GM19351 (cell line): ENCODE measurements around the gene HECTD2.
"Not testable (repeated sequence)": the region's sequence is repeated elsewhere in the genome, so short reads cannot be mapped to it uniquely, and the experiment has no call there.

Source experiments
- ATAC-seq: cut with Tn5 transposase; IDR thresholded peaks from one replicate; pipeline ENCODE4 v1.9.1; 2021; ENCODE audit warnings: mild to moderate bottlenecking, moderate library complexity; ENCODE audit not compliant: unreplicated experiment

The HECTD2 gene

DNA sequence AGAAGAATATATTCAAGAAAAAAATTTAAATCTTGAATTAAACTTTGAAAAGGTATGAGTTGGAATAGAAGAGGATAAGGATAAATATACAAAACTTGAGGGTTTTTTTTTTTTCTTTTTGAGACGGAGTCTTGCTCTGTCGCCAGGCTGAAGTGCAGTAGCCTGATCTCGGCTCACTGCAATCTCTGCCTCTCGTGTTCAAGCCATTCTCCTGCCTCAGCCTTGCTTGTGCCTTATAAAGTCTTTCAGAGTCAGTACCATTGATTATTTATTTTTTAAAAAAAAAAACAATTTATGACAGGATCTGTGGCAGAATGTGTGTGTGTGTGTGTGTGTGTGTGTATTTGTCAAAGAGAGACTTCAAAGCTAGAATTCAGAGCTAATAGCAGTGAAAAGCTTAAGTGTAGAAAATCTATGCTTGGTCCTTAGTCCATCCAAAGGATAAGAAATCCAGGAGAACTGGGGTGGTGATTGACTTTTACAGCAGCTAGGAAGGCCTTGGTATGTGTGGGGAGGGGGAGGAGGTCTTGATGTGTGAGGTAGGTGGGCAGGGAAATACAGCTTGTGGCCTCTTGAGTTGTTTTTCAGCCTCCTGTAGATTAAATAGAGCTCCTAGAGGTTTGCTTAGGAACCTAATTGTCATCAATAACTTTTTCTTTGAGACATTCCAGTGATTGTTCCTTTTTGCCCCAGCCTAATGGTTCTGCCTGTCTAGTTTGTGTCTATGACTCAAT is 2.4 kb downstream of the HECTD2 start:
- no peak for ATAC-seq

DNA sequence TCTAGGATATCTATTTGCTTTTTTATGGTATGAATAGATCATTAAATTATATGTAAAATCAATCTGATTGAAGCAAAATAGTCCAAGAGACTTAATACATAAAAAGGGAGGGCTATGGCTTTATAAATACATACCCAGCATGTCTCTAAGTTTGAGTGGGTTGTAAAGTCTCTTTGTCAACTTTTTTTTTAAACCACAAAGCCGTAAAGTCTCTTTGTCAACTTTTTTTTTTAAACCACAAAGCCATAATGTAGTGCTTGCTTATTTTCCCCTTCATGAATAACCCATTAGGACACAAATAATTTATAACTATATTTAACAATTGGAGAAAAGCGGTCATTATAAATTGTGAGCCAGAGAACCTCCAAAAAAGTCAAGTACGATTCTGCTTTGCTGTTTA is 5.7 kb downstream of the HECTD2 start:
- ATAC-seq = no peak

DNA sequence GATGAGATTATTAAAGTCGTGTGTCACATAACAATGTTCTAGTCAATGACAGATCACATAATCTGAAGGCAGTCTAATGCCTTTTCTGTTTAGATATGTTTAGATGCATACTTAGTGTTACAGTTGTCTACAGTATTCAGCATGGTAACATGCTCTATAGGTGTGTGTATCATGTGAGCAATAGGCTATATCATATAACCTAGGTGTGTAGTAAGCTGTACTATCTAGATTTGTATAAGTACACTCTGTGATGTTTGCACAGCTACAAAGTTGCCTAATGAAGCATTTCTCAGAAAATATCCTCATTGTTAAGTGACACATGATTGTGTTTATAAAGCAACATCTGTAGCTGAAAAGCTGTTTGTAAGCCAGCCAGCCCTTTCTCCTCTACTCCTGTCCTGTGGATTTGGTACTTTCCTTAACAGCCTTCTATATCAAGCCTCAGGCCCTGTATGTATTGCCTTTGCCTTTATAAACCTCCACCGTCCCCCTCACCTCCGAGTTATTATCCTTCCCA is 6.3 kb downstream of the HECTD2 start:
- no peak for ATAC-seq

DNA sequence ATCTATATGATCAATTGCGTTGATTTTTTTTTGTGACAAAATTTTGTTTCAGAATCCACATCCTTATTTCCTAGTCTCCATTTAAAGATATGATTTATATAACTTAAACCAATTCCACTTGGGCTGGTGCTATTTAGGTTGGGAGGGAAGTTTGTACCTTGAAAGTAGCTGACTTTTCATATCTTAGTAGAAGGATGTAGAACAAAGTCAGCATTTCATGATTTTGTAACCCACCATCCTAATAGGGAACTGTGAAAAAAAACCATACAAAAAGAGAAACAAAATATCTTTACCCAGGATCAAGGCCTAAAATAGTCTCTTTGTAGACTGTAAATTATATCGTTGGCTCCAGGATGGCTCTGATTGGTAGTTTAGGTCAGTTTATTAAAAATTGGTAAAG is 8.3 kb downstream of the HECTD2 start:
- no peak for ATAC-seq

DNA sequence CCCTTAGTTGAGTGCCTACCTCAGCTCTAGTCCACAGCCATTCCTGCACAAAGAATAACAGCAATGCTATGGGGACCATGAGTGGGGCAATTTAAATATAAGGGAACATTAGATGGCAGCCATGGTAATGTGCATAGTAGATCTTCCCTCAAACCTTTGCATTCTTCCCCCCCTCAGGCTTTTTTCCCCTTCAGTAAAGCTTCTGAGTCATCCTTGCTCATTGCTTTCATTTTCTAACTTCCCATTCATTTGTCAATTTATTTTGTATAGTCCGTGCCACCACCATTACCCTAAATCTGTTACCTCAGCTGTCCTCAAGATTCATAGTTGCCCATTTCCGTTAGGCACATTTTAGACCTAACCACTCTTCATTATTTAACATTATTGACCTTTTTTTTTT is 10.7 kb downstream of the HECTD2 start:
- ATAC-seq = no peak

DNA sequence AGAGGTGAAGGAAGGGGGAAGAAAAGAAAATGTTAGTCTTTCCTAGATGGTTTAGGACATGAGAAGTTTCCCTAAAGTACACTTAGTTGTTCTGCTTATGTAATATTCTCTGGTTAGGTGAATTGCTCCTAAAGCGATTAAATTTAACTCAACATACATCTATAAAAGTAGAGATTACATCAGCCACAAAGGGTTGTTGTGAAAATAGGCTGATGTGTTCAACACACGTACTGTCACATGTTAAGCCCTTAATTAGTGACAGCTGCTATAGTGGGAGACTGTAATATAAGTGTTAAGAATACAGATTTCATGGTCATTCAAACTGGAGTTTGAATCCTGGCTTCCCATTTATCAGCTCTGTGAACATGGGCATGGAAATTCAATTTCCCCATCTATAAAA is 12.8 kb downstream of the HECTD2 start:
- ATAC-seq = no peak

DNA sequence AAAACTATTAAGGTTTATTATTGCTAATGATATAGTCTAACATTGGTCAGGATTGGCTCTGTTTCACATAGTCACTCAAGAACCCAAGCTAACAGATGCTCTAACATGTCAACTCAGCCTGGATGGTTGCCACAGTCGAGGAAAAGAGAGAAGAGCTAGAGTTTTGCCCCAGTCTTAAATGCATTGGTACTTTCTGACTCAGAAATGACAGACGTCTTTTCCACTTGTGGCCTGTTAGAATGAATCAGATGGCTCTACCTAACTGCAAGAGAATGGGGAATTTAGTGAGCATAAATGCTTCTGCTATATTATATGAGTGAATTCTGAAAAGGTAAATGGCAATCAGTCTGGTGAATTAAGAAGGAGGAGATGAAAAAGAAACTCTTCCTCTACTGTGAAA is 13.9 kb downstream of the HECTD2 start:
- no peak for ATAC-seq

DNA sequence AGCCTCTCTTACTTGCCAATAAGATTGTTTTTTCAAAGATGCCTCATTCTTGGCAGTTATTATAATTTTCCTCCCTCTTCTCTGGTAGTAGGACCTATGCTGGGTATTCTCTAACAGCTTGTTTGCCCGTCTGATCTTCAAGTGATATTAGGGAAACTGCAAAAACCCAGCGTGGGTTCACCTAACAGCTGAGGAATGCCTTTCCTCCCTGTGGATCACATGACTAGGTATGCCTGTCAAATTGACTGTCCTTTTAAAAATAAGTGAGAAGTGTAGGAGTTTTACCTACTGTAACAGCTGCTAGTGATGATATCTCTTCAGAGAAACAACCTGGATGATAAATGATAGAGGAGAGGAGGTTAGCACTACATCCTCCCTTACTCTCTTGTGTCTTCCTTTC is 22.0 kb downstream of the HECTD2 start:
- ATAC-seq = no peak

DNA sequence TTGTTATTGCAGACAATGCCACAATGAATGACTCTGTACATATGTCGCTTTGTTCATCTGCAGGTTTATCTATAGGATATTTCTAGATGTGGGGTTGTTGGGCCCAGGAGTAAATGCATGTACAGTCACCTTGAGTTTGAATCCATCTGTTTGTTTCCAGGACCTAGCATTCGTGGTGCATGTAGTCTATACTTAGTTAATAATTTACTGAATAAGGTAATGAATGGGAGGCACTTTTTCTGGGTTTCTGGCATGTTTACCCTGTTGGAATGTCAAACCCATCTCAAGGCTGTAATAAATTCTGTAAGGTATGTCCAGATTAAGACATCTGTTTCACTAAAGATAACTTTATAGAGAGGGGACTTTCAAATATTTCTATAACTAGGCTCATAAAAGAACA is 23.5 kb downstream of the HECTD2 start:
- ATAC-seq = no peak

DNA sequence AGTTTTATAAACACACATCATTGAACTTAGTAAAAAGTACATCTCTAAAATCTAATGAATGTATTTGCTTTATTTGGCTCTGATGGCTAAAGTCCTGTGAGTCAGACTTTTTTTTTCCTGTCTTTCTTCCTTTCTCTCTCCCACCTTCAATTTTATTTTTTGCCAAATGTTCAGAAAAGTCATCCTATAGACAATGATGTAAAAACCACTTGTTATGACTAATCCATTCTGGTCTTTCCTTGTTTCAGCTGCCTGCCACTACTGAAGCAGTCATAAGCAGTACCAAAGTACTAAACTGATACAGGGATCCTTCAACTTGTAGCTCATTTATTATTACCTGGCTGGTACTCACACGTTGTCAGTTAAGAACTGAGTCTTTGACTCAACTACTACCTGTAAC is 23.9 kb downstream of the HECTD2 start:
- ATAC-seq = no peak

DNA sequence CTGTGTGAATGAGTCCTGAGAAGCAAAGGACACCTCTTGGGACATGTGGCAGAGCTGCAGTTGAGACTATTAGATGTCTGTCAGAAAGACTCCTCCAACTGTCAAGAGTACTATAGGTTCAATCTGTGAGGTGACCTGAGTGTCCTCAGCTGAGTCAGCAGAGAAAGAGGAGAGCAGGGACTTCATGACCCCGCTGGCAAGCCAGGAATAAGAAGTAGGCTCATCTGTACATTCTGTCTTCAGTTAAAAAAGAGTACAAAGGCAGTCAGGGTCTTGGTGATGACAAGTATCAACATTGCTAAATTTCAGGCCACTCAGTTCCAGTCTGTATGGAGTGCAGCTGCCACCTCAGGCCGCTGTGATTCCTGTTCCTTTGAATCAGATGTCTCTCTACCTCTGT is 25.1 kb downstream of the HECTD2 start:
- ATAC-seq = no peak

DNA sequence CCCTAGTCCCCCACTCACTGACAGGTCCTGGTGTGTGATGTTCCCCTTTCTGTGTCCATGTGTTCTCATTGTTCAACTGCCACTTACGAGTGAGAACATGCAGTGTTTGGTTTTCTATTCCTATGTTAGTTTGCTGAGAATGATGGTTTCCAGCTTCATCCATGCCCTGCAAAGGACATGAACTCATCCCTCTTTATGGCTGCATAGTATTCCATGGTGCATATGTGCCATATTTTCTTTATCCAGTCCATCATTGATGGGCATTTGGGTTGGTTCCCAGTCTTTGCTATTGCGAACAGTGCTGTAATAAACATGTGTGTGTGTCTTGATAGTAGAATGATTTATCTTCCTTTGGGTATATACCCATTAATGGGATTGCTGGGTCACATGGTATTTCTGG is 28.1 kb downstream of the HECTD2 start:
- not testable (repeated sequence) for ATAC-seq

DNA sequence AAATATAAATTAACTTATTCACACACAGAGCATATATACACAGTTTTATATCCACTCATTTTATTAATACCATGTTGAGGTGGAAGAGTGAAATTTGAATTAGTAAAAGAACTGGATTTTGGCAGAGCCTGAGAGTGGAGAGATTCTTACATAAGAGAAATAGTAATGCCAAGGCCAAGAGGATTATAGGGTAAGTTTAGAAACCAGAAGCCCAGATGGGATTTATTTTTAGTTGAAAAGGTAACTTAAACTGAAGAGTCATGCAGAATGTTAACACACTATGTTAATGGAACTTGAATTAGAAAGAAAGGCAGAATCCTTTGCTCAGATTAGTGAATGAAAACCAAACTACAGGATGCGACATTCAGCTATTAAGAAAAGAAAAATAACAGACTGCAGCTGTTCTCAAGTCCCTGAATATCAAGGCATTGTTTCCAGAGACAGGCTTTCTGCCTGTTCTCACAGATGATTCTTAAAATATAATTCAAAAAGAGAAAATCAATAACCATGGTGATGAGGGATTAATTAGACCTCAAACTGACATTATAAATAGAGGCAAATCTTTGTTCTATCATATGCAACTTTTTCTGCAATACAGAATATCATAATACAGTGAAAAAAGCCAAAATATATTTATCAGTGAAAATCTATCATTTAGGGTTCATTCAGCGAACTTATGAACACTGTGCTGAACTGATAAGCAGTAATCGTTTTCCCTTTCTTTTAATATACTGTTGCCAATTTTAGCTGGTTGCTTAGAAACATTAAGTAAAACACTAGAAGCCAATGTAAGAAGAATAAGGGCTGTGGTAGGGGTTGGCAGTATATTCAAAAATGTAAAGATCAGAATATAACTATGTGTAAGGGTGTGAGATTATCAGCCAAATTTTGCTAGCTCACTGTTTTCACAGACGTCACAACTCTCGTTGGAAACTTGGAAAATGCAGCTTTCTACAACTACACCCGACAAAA is 34.4 kb downstream of the HECTD2 start:
- no peak for ATAC-seq

DNA sequence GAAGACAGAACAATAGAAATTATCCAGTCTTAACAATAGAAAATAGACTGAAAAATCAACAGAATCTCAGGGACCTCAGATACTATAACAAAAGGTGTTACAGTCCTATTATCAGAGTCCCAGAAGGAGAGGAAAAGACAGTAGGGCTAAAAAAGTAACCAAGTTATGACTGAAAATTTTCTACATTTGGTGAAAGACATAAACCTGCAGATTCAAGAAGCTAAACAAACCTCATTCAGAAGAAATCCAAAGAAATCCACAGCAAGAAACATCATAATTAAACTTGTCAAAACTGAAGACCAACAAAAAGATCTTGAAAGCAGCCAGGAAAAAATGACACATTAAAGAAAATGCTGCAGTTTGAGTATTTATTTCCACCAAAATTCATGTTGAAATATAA is 41.9 kb downstream of the HECTD2 start:
- no peak for ATAC-seq

DNA sequence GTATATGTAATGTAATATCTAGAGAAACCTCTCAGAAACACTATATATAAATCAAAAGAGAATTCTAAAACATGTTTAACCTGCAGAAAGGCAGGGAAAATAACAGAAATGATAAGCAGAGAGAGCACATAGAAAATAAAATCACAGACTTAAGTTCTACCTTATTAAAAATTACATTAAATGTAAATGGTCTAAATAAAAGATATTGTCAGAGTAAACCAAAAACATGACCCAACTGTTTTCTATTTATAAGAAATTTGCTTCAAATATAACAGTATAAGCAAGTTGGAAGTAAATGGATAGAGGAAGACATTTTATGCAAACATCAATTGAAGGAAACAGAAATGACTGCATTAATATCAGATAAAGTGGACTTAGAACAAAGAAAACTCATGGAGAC is 43.4 kb downstream of the HECTD2 start:
- no peak for ATAC-seq

DNA sequence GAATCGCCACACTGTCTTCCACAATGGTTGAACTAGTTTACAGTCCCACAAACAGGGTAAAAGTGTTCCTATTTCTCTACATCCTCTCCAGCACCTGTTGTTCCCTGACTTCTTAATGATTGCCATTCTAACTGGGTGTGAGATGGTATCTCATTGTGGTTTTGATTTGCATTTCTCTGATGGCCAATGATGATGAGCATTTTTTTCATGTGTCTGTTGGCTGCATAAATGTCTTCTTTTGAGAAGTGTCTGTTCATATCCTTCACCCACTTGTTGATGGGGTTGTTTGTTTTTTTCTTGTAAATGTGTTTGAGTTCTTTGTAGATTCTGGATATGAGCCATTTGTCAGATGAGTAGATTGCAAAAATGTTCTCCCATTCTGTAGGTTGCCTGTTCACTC is 45.0 kb downstream of the HECTD2 start:
- not testable (repeated sequence) for ATAC-seq

DNA sequence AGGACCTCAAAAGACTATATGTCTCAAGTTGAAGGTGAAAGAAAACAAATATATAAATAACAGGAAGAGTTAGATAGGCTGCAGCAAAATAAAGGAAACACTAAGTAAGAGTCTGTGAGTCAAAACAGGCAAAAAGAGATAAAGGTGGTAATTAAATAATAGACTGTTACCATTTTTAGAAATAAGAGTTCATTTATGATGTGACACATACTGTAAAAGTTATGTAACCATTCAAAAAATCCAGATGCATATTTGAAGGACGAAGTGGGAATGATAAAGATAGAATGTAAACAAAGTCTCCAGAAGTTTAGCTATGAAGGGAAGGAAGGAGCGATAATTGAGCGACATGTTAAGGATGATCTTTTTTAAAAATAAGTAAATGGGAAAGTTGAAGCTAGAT is 50.5 kb downstream of the HECTD2 start:
- ATAC-seq = no peak

DNA sequence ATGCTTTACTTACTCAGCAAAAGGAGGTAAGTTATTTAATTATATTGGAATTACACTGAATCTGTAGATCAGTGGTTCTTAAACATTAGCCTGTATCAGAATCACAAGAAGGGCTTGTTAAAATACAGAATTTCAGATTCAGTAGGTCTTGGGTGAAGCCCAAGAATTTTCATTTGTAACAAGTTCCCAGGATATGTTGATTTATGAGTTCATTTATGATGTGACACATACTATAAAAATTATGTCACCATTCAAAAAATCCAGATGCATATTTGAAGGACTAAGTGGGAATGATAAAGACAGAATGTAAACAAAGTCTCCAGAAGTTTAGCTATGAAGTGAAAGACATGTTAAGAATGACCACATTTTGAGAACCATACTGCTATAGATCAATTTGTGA is 52.3 kb downstream of the HECTD2 start:
- no peak for ATAC-seq

DNA sequence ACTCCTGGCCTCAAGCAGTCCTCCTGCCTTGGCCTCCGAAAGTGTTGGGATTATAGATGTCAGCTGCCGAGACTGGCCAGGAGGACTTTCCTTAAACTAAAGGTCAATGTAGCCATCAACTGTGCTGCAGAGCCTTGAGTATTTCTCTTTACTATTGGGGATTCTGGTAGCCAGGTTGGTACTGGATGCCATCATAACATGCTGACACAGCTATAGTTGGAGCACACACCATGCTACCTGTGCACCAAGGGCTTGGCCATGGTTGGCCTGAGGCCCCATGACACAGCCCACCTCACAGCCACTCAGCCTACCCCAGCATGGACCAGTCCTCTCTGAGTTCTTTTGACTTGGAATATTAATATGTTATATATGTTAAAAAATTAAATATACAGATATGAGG is 54.4 kb downstream of the HECTD2 start:
- ATAC-seq = no peak

DNA sequence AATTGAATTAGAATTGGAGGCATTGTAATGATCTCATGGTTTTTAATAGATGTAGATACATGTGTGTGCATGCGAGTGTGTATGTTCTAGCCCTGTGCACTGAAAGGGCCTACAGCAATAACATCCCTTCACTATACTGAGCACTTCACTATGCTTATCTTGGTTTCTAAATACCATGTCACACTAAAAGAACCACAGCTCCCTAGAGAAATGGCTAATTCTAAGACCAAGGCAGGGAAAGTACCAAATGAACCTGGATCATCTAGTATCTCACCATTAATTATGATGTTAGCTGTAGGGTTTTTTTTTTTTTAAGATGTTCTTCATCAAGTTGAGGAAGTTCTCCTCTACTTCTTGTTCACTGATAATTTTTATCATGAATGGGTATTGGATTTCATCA is 55.1 kb downstream of the HECTD2 start:
- no peak for ATAC-seq

DNA sequence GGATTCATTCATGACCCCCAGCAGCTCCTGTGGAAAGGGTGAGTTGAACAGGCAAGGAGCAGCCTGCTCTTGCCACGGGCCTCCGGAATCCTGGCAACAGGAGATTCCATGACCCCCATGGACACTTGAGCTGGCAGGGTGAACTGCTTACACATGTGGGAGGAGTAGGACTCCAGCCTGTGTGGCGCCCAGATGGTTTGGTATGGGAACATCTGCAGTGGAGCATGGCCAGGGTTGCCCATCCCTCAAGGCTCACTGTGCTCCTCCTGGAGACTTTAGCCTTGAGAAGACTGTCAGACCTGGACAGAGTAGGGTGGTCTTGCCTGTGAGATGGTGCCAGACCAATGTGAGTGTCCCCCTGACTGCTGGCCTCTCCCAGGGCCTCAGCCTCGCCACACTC is 57.0 kb downstream of the HECTD2 start:
- ATAC-seq = no peak

DNA sequence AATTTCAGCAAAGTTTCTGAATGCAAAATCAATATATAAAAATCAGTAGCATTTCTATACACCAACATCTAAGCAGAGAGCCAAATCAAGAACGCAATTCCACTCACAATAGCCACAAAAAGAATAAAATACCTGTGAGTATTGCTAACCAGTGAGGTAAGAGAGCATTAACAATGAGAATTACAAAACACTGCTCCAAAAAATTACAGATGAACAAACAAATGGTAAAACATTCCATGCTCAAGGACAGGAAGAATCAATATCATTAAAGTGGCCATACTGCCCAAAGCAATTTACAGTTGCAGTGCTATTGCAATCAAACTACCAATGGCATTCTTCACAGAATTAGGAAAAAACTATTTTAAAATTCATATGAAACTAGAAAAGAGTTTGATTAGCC is 61.5 kb downstream of the HECTD2 start:
- ATAC-seq = no peak
